GM23338 (cell line): ENCODE measurements around the gene EDN1. TPM values are rescaled to one million over a fixed set of nuclear protein-coding genes. Genes with fewer than 3 reads are reported as not detected.
A peak's percentile ranks its signal among the peaks of the same experiment; 100 is the strongest.

Experiments
- ATAC-seq: fragments of 200-7000 bp; cut with Tn5 transposase; 3 replicates; pipeline ENCODE4 v1.9.1; 2020
- DNase-seq: peaks from one replicate; pipeline ENCODE4 v3.0.0-alpha.2; 2015; ENCODE audit warnings: low spot score
- H2AFZ ChIP-seq: fragments of 200-600 bp; sonication (generic); 2 replicates; pipeline ENCODE4 v1.8.0; 2016; ENCODE audit warnings: antibody characterized with exemption, mild to moderate bottlenecking, moderate library complexity
- H3F3A ChIP-seq: fragments of 200-600 bp; sonication (generic); replicated peaks from 2 replicates; pipeline ENCODE4 v1.8.0; 2017; ENCODE audit warnings: antibody characterized with exemption, mixed run types, low read depth
- H3K27ac ChIP-seq: fragments of 200-600 bp; sonication (generic); 2 replicates; pipeline ENCODE4 v1.6.1; 2016; ENCODE audit warnings: low read depth
- H3K27me3 ChIP-seq: fragments of 200-600 bp; sonication (generic); 2 replicates; pipeline ENCODE4 v1.8.0; 2016; ENCODE audit warnings: mild to moderate bottlenecking, mixed run types, moderate library complexity; ENCODE audit not compliant: insufficient read depth
- H3K36me3 ChIP-seq: fragments of 200-600 bp; sonication (generic); 2 replicates; pipeline ENCODE4 v1.8.0; 2016; ENCODE audit warnings: mild to moderate bottlenecking; ENCODE audit not compliant: insufficient read depth
- H3K4me1 ChIP-seq: fragments of 200-600 bp; sonication (generic); 2 replicates; pipeline ENCODE4 v1.8.0; 2016; ENCODE audit warnings: mild to moderate bottlenecking, moderate library complexity; ENCODE audit not compliant: insufficient read depth
- H3K4me2 ChIP-seq: fragments of 200-600 bp; sonication (generic); 2 replicates; pipeline ENCODE4 v1.7.1; 2017; ENCODE audit warnings: mixed run types
- H3K4me3 ChIP-seq: fragments of 200-600 bp; sonication (generic); 2 replicates; pipeline ENCODE4 v1.6.1; 2016; ENCODE audit warnings: mixed run types
- H3K79me2 ChIP-seq: fragments of 200-600 bp; sonication (generic); replicated peaks from 2 replicates; pipeline ENCODE4 v1.8.0; 2017; ENCODE audit warnings: mild to moderate bottlenecking; ENCODE audit not compliant: insufficient read depth
- H3K9me2 ChIP-seq: fragments of 200-600 bp; sonication (generic); 2 replicates; pipeline ENCODE4 v1.8.0; 2017; ENCODE audit not compliant: insufficient read depth
- H4K20me1 ChIP-seq: fragments of 200-600 bp; sonication (generic); replicated peaks from 2 replicates; pipeline ENCODE4 v1.8.0; 2017; ENCODE audit warnings: mild to moderate bottlenecking; ENCODE audit not compliant: insufficient read depth
- H3K27ac Mint-ChIP-seq: 2 replicates; pipeline ENCODE4 v1.8.0; 2020; ENCODE audit warnings: inconsistent platforms, mild to moderate bottlenecking, moderate library complexity, mixed read lengths
- H3K27me3 Mint-ChIP-seq: 3 replicates; pipeline ENCODE4 v1.8.0; 2022; ENCODE audit warnings: low read depth, mild to moderate bottlenecking, moderate library complexity, mixed read lengths, inconsistent platforms; ENCODE audit not compliant: insufficient read depth, poor library complexity
- H3K36me3 Mint-ChIP-seq: 3 replicates; pipeline ENCODE4 v1.8.0; 2021; ENCODE audit warnings: low read depth, mild to moderate bottlenecking, inconsistent platforms, moderate library complexity, mixed read lengths
- H3K4me1 Mint-ChIP-seq: 3 replicates; pipeline ENCODE4 v1.8.0; 2020; ENCODE audit warnings: mild to moderate bottlenecking, inconsistent platforms, mixed read lengths
- H3K4me3 Mint-ChIP-seq: 3 replicates; pipeline ENCODE4 v1.8.0; 2021; ENCODE audit warnings: moderate library complexity, mild to moderate bottlenecking, inconsistent platforms, mixed read lengths
- H3K9me3 Mint-ChIP-seq: 3 replicates; pipeline ENCODE4 v1.8.0; 2020; ENCODE audit warnings: moderate library complexity, mild to moderate bottlenecking, inconsistent platforms, mixed read lengths
- EZH2 ChIP-seq: fragments of 200-600 bp; sonication (generic); IDR thresholded peaks from one replicate; pipeline ENCODE4 v1.8.0; 2017; ENCODE audit warnings: antibody characterized with exemption, mild to moderate bottlenecking, low read depth; ENCODE audit not compliant: unreplicated experiment
- POLR2AphosphoS5 ChIP-seq: IDR thresholded peaks from 2 replicates; pipeline ENCODE4 v1.6.1; 2016; ENCODE audit warnings: antibody characterized with exemption, low read depth
- ZNF114 ChIP-seq: fragments of 250-450 bp; sonication (Bioruptor Pico); IDR thresholded peaks from 2 replicates; pipeline ENCODE4 v1.5.0; 2020; ENCODE audit warnings: mild to moderate bottlenecking, moderate library complexity
- polyA plus RNA-seq: library from polyadenylated mRNA; unstranded; fragments of >200 nt; fragmentation: Nextera tagmentation; extraction: Ambion mirVana; gene quantifications from 2 replicates; pipeline ENCODE4 v1.2.1, GENCODE V29; 2016
- total RNA-seq: library from RNA; depleted of rRNA; stranded (reverse); fragments of >200 nt; shearing (Covaris generic); gene quantifications from 2 replicates; pipeline ENCODE4 v1.2.3, GENCODE V29; 2014
- TF ChIP-seq, protein P1 (sequence below), 2 experiments: fragments of 200-600 bp in 1 of 2; sonication (generic) in 1 of 2; conservative IDR thresholded peaks; 2 replicates each; pipeline versions ENCODE4 v1.5.1 to v1.6.1; 2016 to 2017; ENCODE audit warnings: antibody characterized with exemption in 2 of 2, low read depth in 2 of 2, mild to moderate bottlenecking in 2 of 2, moderate library complexity in 1 of 2
- TF ChIP-seq, protein P2 (sequence below): IDR thresholded peaks from 2 replicates; pipeline ENCODE4 v1.6.1; 2016; ENCODE audit warnings: antibody characterized with exemption

EDN1 gene
- total and polyA plus RNA-seq, 2 experiments from 2014 or later = 0.80 to 1.2 TPM

DNA sequence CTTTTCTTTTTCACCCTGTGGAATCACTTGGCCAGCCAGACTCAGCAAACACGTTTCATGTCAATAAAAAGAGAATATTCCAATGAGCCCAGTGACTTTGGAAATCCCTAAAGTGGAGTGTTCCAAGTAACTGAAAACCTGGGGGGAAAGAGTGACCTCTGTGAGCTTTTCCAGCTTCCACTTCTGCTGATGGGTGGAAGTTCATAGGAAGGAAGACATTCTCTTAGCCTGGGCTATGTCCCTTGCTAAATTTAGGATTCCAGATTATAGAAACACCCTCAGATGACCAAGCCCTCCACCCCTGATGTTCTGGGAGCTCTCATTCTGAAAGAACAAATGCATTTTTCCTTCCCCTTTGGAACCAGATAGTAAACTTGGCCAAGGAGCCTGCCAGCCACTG, 44.8 kb upstream of the EDN1 start (continued):
- TF ChIP-seq, protein P1, sequence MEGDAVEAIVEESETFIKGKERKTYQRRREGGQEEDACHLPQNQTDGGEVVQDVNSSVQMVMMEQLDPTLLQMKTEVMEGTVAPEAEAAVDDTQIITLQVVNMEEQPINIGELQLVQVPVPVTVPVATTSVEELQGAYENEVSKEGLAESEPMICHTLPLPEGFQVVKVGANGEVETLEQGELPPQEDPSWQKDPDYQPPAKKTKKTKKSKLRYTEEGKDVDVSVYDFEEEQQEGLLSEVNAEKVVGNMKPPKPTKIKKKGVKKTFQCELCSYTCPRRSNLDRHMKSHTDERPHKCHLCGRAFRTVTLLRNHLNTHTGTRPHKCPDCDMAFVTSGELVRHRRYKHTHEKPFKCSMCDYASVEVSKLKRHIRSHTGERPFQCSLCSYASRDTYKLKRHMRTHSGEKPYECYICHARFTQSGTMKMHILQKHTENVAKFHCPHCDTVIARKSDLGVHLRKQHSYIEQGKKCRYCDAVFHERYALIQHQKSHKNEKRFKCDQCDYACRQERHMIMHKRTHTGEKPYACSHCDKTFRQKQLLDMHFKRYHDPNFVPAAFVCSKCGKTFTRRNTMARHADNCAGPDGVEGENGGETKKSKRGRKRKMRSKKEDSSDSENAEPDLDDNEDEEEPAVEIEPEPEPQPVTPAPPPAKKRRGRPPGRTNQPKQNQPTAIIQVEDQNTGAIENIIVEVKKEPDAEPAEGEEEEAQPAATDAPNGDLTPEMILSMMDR (conservative IDR thresholded peaks at IDR 0.05; ENCODE audit: low read depth in 2 of 2) = no peak

DNA sequence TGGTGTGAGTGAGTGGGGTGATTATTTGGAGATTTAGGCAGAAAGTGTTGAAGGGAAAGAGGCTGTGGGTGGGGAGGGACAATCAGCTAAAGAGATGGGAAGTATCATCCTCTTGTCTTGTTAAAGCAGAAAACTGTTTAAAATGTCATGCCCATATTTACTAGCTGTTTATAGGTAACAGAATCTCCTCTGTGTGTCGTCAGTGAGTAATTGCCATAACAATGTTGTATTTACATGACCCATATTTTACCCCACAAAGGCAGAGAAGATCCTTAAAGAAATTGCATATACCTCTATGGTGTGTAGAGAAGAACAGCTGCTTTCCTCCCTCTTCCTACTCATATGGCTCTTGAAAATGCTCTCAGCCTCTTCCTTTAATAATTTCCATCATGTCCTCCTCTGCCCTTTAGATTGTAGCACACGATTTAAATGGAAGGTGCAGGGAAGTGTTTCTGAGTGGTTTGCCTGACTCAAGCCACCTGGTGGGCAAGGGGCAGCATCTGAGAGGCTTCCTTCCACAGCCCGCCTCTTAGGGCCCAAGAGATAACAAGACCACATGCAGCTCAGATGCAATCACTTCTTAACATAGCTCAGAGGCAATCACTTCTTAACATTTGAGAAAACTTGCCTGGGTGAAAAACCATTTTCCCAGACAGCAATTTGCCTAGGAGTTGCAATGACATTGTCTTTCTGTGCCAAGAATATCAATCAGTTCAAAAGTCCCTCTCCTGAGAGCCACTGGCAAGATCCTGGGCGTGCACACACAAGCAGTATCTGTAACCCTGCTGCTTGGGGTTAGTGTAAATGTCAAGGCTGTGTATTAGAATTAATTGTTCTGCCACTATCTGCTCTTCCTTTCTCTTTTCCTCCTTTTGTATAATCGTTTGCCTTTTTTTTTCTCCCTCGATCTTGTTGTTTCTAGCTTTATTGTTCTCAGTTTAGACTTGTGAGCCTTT, 44.1 kb upstream of the EDN1 start:
- H2AFZ ChIP-seq = peak overlapping the region; percentile 39; the same call in 1 of the 2 replicates
- peak; percentile 73 for ATAC-seq
- no peak overlapping the region for H3K4me2 ChIP-seq
- no peaks in the 10 kb centered on the region for H3K9me2 ChIP-seq
- no peak overlapping the region for H3K4me3 ChIP-seq
- DNase-seq = peak; percentile 24
- Mint-ChIP-seq H3K27ac (peak overlapping the region; percentile 65; the same call in 1 of the 2 replicates), H3K4me3 (no peak overlapping the region), H3K27me3 (no peaks in the 10 kb centered on the region), H3K4me1 (peaks cover 16% of the 10 kb centered on the region), H3K9me3 (no peaks in the 10 kb centered on the region), H3K36me3 (no peaks in the 10 kb centered on the region)
- no peaks in the 10 kb centered on the region for H3K27me3 ChIP-seq
- no peaks in the 10 kb centered on the region for H3F3A ChIP-seq
- H3K36me3 ChIP-seq = no peaks in the 10 kb centered on the region
- H3K27ac ChIP-seq = no peak overlapping the region
- TF ChIP-seq, protein P1 (conservative IDR thresholded peaks at IDR 0.05; ENCODE audit: low read depth in 2 of 2) = peak; percentile 1 to 19; a peak in 1 of 4 replicates
- no peak for TF ChIP-seq ZNF114
- no peaks in the 10 kb centered on the region for H3K79me2 ChIP-seq
- no peaks in the 10 kb centered on the region for H4K20me1 ChIP-seq
- H3K4me1 ChIP-seq = peaks cover 10% of the 10 kb centered on the region; the same call in 1 of the 2 replicates

DNA sequence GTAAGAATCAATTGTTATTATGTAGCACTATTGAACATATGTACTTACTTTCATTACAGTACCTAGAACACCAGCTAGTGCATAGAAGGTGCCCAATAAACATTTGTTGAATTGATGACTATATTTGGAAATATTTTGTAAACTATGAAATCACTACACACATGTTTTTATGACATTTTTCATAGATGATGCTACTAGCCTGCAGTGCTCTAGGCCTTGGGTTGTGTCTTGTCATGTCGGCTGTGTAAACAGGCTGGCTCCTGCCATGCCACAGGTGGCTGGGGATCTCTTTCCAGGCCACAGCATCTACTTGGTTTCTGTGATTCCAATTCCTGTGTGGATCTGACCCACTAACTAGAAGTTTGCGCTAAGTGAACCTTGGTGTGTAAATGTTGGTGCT, 43.3 kb upstream of the EDN1 start:
- ATAC-seq = no peak
- no peaks in the 10 kb centered on the region for H3K9me2 ChIP-seq
- H3K4me2 ChIP-seq = no peak overlapping the region
- Mint-ChIP-seq H3K4me1 (peaks cover 16% of the 10 kb centered on the region), H3K27me3 (no peaks in the 10 kb centered on the region), H3K27ac (no peak overlapping the region), H3K36me3 (no peaks in the 10 kb centered on the region), H3K9me3 (no peaks in the 10 kb centered on the region), H3K4me3 (no peak overlapping the region)
- no peak for TF ChIP-seq POLR2AphosphoS5
- TF ChIP-seq, protein P2, sequence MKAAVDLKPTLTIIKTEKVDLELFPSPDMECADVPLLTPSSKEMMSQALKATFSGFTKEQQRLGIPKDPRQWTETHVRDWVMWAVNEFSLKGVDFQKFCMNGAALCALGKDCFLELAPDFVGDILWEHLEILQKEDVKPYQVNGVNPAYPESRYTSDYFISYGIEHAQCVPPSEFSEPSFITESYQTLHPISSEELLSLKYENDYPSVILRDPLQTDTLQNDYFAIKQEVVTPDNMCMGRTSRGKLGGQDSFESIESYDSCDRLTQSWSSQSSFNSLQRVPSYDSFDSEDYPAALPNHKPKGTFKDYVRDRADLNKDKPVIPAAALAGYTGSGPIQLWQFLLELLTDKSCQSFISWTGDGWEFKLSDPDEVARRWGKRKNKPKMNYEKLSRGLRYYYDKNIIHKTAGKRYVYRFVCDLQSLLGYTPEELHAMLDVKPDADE = no peak
- TF ChIP-seq EZH2 = no peak
- H3F3A ChIP-seq = no peaks in the 10 kb centered on the region
- H3K4me3 ChIP-seq = no peak overlapping the region
- no peaks in the 10 kb centered on the region for H3K79me2 ChIP-seq
- no peaks in the 10 kb centered on the region for H3K36me3 ChIP-seq
- no peaks in the 10 kb centered on the region for H3K27me3 ChIP-seq
- H3K27ac ChIP-seq = no peak overlapping the region
- no peak for DNase-seq
- peaks cover 10% of the 10 kb centered on the region; the same call in 1 of the 2 replicates for H3K4me1 ChIP-seq
- H4K20me1 ChIP-seq = no peaks in the 10 kb centered on the region
- H2AFZ ChIP-seq = no peak overlapping the region
